Skeletal muscle satellite cell (primary cell): ENCODE data around the gene SLC45A2.

Experiments used
- H3K27me3 ChIP-seq: 2 replicates; pipeline ENCODE4 v1.7.0; 2013; ENCODE audit warnings: low read length; ENCODE audit not compliant: control insufficient read depth, insufficient read depth
- H3K36me3 ChIP-seq: 2 replicates; pipeline ENCODE4 v1.7.0; 2013; ENCODE audit warnings: mild to moderate bottlenecking, control low read depth, low read length; ENCODE audit not compliant: insufficient read depth
- H3K4me1 ChIP-seq: 2 replicates; pipeline ENCODE4 v1.7.0; 2013; ENCODE audit warnings: low read length; ENCODE audit not compliant: control insufficient read depth, insufficient read depth
- H3K4me2 ChIP-seq: 2 replicates; pipeline ENCODE4 v1.7.0; 2013; ENCODE audit warnings: mild to moderate bottlenecking, low read length
- H3K4me3 ChIP-seq: 2 replicates; pipeline ENCODE4 v1.7.0; 2013; ENCODE audit warnings: low read length
- H3K9ac ChIP-seq: 2 replicates; pipeline ENCODE4 v1.7.0; 2013; ENCODE audit warnings: mild to moderate bottlenecking, low read depth, low read length, moderate library complexity
- H3K9me3 ChIP-seq: replicated peaks from 2 replicates; pipeline ENCODE4 v1.7.0; 2013; ENCODE audit warnings: mild to moderate bottlenecking, control low read depth, low read length

Gene SLC45A2

DNA sequence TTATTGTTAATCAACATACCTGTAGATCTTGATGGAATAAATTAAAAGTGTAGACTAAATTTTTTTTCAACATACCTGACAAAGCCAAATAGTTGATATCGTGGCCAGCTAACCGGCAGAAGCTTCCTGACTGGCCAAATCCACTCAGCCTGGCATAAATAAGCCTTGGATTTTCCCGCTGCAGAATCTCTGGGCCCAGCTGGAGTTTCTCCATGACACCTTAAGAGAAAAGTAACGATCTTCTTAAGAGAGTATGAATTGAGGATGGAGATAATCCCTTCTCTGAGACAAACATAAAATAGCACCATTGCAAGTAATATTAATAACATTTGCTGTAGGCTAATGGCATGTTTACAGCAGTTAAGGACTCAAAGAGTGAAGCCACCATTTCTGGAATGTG lies 21.2 kb upstream of the SLC45A2 start:
- Histone ChIP-seq H3K9ac (no peak overlapping the region), H3K36me3 (peaks cover 20% of the 10 kb centered on the region), H3K27me3 (no peaks in the 10 kb centered on the region), H3K4me1 (peaks cover 23% of the 10 kb centered on the region), H3K4me3 (no peak overlapping the region), H3K4me2 (no peak overlapping the region), H3K9me3 (no peaks in the 10 kb centered on the region)

DNA sequence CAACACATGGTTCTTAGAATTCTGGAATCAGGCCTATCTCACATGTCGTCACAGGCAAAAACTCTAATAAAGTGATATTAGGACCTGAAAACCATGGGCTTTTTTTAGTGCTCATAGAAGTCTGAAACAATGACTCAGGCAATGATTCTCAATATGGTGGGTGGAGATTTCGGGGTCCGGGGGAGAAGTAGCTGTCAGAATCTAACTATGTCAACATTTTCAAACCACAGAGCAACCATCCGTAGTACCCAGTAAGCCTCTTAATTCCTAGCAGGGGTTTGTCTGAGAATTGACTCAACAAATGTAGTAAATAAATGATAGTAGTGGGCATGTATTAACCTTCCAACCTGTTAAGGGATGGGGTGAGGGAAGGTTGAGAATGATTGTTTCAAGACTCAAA lies 20.7 kb upstream of the SLC45A2 start:
- no peaks in the 10 kb centered on the region for H3K27me3 ChIP-seq

DNA sequence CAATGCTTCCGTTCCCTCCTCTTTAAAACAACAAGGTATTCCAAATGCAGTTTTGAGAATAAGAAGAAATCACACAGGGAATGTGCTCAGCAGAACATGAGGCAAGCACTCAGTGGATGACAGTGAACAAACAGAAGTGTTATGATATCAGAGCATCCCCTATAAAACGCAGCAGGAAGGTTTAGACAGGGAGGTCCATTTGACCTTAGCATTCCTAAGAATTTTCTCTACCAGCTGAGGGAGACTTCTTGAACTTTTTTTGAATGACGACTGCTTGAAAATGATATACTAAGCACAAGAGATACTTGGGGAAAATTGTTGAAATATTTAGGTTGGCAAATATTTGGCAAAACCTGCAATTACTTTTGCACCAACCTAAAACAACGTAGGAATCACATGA lies 19.4 kb upstream of the SLC45A2 start:
- no peaks in the 10 kb centered on the region for H3K27me3 ChIP-seq

More for the DNA sequence above, 20.7 kb upstream of the SLC45A2 start:
- H3K4me2 ChIP-seq, result no peak overlapping the region
- no peaks in the 10 kb centered on the region for H3K9me3 ChIP-seq
- no peak overlapping the region for H3K4me3 ChIP-seq
- H3K4me1 ChIP-seq, result peaks cover 23% of the 10 kb centered on the region
- H3K36me3 ChIP-seq, result peaks cover 20% of the 10 kb centered on the region
- no peak overlapping the region for H3K9ac ChIP-seq

DNA sequence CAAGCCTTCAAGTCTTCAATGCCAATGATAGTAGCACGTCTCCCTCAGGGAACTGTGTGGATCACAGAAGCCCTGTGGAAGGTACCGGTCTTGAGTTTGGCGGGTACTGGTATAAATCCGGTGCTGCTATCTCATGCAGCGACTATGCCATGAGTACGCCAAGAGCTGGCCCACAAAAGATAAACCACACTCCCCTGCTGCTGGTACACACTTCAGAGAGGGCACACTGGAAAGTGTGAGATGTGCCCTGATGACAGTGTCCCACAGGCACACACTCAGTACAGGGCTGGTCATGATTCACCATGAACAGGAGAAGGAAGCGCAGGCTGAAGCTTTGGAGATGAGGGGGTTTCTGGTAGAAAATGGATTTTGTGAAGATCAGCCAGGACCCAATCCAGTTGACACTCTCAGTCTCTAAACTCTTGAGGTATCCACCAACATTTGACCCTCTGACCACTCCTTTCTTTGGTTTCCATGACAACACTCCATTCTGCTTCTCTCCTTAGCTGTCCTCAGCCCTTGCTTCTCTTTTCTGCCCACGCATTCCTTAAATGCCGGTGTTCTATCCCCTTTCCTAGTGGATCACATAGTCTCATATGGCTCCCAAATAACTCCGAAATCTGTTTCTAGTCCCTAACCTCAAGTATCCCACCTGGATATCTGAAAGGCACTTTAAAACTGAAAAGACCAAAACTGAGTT lies 18.3 kb upstream of the SLC45A2 start:
- no peak overlapping the region for H3K4me3 ChIP-seq
- peaks cover 20% of the 10 kb centered on the region for H3K36me3 ChIP-seq

More for the DNA sequence above, 19.4 kb upstream of the SLC45A2 start:
- Histone ChIP-seq H3K4me3 (no peak overlapping the region), H3K4me2 (no peak overlapping the region), H3K36me3 (peaks cover 20% of the 10 kb centered on the region), H3K9me3 (no peaks in the 10 kb centered on the region), H3K4me1 (peaks cover 14% of the 10 kb centered on the region), H3K9ac (no peak overlapping the region)

DNA sequence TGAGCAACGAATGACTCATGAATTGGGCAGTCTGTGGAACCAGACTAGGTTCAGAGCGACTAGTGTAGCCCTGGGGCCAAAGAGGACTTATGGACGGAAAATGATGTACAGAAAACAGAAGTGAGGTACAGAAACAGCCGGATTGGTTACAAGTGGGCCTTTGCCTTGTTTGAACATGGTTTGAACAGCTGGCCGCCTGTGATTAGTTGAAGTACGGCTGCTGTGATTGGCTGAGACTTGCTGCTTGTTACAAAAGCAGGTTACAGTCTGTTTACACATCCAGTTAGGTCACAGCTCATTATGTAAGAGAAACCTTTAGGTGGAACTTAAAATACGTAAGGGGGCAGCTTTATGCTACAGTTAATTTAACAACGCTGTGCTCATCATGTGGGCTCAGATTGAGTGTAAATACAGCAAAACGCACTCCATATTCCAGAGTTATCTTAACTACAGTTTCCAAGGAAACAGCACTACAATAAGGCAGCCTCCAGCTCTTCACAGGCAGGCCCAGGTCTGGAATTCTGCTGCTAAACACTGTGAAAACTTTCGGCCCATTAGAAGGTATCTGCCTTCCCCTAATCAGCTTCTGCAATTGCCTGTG lies 16.8 kb upstream of the SLC45A2 start:
- no peaks in the 10 kb centered on the region for H3K27me3 ChIP-seq
- H3K4me1 ChIP-seq, result peaks cover 8% of the 10 kb centered on the region
- peaks cover 20% of the 10 kb centered on the region for H3K36me3 ChIP-seq
- no peak overlapping the region for H3K4me3 ChIP-seq
- no peaks in the 10 kb centered on the region for H3K9me3 ChIP-seq
- H3K4me2 ChIP-seq, result no peak overlapping the region
- H3K9ac ChIP-seq, result no peak overlapping the region

More for the DNA sequence above, 18.3 kb upstream of the SLC45A2 start:
- no peak overlapping the region for H3K4me2 ChIP-seq
- no peaks in the 10 kb centered on the region for H3K27me3 ChIP-seq
- no peaks in the 10 kb centered on the region for H3K9me3 ChIP-seq
- H3K9ac ChIP-seq, result no peak overlapping the region
- H3K4me1 ChIP-seq, result peaks cover 11% of the 10 kb centered on the region

DNA sequence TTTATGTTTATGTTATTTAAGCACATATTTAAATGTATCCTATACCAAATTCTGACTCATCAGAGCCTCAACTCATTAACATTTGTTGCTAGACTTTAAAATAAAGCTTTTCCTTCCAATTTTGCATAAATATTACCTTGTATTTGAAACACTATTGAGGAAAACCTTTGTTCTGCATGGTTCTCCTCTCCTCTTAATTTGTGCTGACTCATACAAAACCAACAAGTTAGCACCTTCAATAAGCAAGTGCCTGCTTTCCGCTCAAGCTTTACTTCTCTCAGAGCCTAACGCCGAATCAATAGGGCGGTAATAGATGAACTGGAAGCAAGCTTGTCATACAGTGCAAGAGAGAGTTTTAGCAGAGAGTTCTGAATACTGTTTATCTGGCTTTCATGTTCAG lies 15.5 kb upstream of the SLC45A2 start:
- H3K27me3 ChIP-seq, result no peaks in the 10 kb centered on the region
- peaks cover 20% of the 10 kb centered on the region for H3K36me3 ChIP-seq
- H3K4me3 ChIP-seq, result no peak overlapping the region
- H3K9me3 ChIP-seq, result no peaks in the 10 kb centered on the region
- no peak overlapping the region for H3K9ac ChIP-seq
- no peak overlapping the region for H3K4me2 ChIP-seq
- peaks cover 8% of the 10 kb centered on the region for H3K4me1 ChIP-seq

DNA sequence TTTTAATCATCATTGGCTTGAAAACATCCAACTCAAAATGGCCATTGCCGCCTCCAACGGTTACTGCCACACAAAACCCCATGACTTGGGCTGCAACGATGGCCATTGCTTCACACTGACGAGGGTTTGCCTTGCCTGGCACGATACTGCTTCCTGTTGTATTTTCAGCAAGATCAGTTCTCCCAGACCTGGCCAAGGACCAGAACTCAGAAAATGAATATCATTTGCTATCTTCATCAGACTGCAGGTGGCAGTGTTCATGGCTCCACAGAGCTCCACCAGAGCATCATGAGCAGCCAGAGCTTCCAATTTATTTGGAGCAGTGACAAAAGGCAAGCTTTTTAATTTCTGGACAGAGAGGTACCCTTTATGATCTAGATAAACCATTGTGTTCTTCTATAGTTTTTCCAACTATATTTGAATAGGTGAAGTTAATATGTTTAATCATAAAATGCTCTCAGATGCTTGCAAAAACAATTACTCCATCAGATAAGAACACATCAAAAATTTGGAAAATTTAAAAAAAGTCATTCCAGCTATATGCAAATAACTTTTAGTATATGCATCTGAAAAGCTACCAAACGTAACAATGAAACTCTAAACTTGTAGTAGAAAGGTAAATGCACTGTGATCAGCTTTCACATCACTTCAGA lies 13.0 kb upstream of the SLC45A2 start:
- Histone ChIP-seq H3K36me3 (peaks cover under 1% of the 10 kb centered on the region), H3K9me3 (no peaks in the 10 kb centered on the region), H3K9ac (no peak overlapping the region), H3K4me3 (no peak overlapping the region), H3K27me3 (no peaks in the 10 kb centered on the region), H3K4me2 (peak overlapping the region; percentile 31), H3K4me1 (peaks cover 5% of the 10 kb centered on the region)

DNA sequence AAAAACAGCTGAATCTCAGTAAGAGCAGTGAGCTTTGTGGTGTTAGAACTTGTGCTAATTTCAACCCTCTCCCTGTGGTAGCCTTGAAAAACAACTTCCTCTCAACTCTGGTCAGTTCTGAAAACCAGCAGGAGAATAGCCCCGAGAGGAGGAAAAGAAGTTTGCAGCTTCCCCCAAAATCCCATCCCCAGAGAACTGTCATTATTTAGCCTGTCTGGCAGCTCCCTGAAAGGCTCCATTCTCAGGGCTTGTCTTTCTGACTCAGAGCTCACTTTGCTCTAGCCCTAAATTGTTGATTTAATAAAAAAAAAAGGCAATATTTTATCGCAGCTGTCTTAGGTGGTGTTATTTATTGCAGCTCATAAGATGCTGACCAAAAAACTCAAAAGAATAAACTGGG lies 11.4 kb upstream of the SLC45A2 start:
- no peak overlapping the region for H3K4me3 ChIP-seq
- no peak overlapping the region for H3K9ac ChIP-seq
- H3K36me3 ChIP-seq, result no peaks in the 10 kb centered on the region
- peaks cover 5% of the 10 kb centered on the region for H3K4me1 ChIP-seq
- no peaks in the 10 kb centered on the region for H3K9me3 ChIP-seq
- H3K27me3 ChIP-seq, result no peaks in the 10 kb centered on the region
- H3K4me2 ChIP-seq, result no peak overlapping the region

DNA sequence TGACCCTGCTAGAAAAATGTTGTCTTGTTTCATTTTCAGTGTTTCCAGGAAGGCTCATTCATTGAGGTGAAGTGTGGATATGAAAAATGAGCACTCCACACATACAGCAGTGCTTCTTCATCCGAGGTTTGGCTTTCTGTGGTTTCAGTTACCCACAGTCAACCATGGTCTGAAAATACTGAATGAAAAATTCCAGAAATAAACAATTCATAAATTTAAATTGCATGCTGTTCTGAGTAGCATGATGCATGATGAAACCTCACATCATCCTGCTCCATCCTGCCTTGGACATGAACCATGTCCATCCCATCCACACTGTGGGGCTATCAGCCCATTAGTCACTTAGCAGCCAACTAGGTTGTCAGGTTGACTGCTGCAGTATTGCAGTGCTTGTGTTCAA lies 10.4 kb upstream of the SLC45A2 start:
- Histone ChIP-seq H3K4me2 (no peak overlapping the region), H3K4me3 (no peak overlapping the region), H3K36me3 (no peaks in the 10 kb centered on the region), H3K9me3 (no peaks in the 10 kb centered on the region), H3K4me1 (peaks cover 5% of the 10 kb centered on the region), H3K27me3 (no peaks in the 10 kb centered on the region), H3K9ac (no peak overlapping the region)

DNA sequence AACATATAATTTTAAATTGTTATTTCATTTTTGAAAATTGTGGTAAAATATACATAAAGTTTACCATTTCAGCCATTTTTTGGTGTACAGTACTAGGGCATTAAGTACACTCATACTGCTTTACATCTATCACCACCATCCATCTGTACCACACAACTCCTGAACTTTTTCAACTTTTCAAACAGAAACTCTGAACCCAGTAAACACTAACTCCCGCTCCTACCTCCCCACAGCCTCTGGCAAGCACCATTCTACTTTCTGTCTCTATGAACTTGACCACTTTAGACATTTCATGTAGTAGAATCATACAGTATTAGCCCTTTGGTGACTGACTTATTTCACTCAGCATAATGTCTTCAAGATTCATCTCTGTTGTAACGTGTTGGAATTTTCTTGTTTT lies 8.4 kb upstream of the SLC45A2 start:
- Histone ChIP-seq H3K9ac (no peak overlapping the region), H3K27me3 (no peaks in the 10 kb centered on the region), H3K9me3 (no peaks in the 10 kb centered on the region), H3K4me3 (no peak overlapping the region), H3K36me3 (peaks cover 17% of the 10 kb centered on the region), H3K4me1 (peaks cover 5% of the 10 kb centered on the region), H3K4me2 (no peak overlapping the region)

DNA sequence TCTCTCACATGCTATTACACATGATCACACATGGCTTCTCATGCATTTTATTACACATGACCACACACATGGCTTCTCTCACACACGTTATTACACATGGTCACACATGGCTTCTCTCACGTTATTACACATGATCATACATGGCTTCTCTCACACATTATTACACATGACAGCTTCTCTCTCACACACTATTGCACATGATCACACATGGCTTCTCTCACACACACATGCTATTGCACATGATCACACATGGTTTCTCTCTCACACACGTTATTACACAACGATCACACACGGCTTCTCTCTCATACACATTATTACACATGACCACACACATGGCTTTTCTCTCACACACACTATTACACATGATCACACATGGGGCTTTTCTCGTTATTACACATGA lies 954 bp upstream of the SLC45A2 start:
- Histone ChIP-seq H3K27me3 (no peaks in the 10 kb centered on the region), H3K4me3 (no peak overlapping the region)

More for the DNA sequence above, 954 bp upstream of the SLC45A2 start:
- Histone ChIP-seq H3K9me3 (no peaks in the 10 kb centered on the region), H3K4me2 (no peak overlapping the region), H3K9ac (no peak overlapping the region), H3K4me1 (peaks cover 3% of the 10 kb centered on the region), H3K36me3 (peaks cover 19% of the 10 kb centered on the region)
